ENCODE measurements around the gene PCBP2.
A peak's percentile ranks its signal among the peaks of the same experiment; 100 is the strongest.

PCBP2 gene

DNA sequence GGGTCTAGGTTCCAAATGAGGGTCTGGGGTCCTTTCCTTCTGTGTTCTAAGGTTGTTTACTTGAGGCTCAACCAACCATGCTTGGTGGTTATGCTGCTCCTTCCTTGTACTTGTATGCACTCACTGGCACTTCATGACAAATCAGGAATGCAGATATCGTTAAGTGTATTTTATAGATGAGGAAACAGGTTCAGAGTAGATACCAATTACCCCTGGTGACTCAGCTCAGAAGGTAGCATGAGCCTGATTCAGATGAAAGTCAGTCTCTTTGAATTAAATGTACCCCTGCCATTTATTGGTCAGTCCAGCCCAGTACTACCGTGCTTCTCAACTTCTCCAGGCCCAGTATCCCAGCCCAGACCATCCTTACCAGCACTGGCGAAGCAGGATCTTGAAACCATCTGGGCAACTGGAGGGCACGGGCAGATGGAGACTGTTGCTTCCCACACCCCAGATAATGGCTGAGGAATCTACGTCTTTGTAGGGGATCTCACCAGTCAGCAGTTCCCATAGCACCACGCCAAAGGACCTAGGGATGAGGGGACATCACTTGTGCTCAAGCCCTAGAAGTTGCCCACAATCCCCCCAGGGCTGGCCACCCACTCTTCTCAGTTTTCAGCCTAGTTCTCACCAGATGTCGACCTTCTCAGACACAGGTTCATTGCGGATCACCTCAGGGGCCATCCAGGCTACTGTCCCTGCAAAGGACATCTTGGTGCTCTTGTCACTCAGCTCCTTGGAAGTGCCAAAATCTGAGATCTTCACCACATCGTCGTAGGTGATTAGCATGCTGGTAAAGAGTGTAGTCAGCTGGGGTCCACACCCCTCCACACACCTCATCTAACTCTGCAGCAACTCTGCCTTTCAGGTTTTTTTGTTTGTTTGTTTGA, 33.0 kb downstream of the PCBP2 start:
- no peak for DNase-seq (ENCODE audit: low spot score)
- peak overlapping the region; percentile 14 for H3K27ac ChIP-seq
- POLR2A ChIA-PET (ENCODE audit: low non-redundant PET), result no interaction called here

GRCh38 chr12:53485955-53486735, 34.2 kb downstream of the PCBP2 start:
- ChIA-PET CTCF (no interaction called here), POLR2A (ENCODE audit: low non-redundant PET) (no interaction called here)
- peak overlapping the region; percentile 17 for H3K27ac ChIP-seq
- TF ChIP-seq, protein P1, sequence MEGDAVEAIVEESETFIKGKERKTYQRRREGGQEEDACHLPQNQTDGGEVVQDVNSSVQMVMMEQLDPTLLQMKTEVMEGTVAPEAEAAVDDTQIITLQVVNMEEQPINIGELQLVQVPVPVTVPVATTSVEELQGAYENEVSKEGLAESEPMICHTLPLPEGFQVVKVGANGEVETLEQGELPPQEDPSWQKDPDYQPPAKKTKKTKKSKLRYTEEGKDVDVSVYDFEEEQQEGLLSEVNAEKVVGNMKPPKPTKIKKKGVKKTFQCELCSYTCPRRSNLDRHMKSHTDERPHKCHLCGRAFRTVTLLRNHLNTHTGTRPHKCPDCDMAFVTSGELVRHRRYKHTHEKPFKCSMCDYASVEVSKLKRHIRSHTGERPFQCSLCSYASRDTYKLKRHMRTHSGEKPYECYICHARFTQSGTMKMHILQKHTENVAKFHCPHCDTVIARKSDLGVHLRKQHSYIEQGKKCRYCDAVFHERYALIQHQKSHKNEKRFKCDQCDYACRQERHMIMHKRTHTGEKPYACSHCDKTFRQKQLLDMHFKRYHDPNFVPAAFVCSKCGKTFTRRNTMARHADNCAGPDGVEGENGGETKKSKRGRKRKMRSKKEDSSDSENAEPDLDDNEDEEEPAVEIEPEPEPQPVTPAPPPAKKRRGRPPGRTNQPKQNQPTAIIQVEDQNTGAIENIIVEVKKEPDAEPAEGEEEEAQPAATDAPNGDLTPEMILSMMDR (conservative IDR thresholded peaks at IDR 0.05; ENCODE audit: low read depth), result no peak
- DNase-seq (ENCODE audit: low spot score), result no peak

More for the DNA sequence above, 33.0 kb downstream of the PCBP2 start:
- CTCF ChIA-PET, result interaction anchor here (0.6 kb wide), 2 partner anchors 10 to 38 kb away, joined by 3 to 4 read pairs; no protein-coding TSS in a partner anchor
- TF ChIP-seq, protein P1 (conservative IDR thresholded peaks at IDR 0.05; ENCODE audit: low read depth), result no peak

GRCh38 chr12:53486736-53487487, 35.0 kb downstream of the PCBP2 start:
- POLR2A ChIA-PET (ENCODE audit: low non-redundant PET), result interaction anchor here (0.5 kb wide), 1 partner anchor 12 kb away, joined by 5 read pairs; the partner anchor contains the start of gene MAP3K12
- peak overlapping the region; percentile 17; the same call in 1 of the 2 replicates for H3K27ac ChIP-seq
- TF ChIP-seq, protein P1 (conservative IDR thresholded peaks at IDR 0.05; ENCODE audit: low read depth), result no peak
- DNase-seq (ENCODE audit: low spot score), result no peak
- CTCF ChIA-PET, result no interaction called here

GRCh38 chr12:53489242-53489864, 37.5 kb downstream of the PCBP2 start:
- TF ChIP-seq, protein P1 (conservative IDR thresholded peaks at IDR 0.05; ENCODE audit: low read depth), result no peak
- ChIA-PET POLR2A (ENCODE audit: low non-redundant PET) (interaction anchor here (0.5 to 0.7 kb wide), 3 partner anchors 9 to 1365 kb away, joined by 3 to 8 read pairs (median 3); no protein-coding TSS in a partner anchor), CTCF (no interaction called here)
- DNase-seq (ENCODE audit: low spot score), result no peak
- H3K27ac ChIP-seq, result peak overlapping the region; percentile 30; the same call in 1 of the 2 replicates

- peak overlapping the region; percentile 85 for H3K27ac ChIP-seq
- no peak for DNase-seq (ENCODE audit: low spot score)
- ChIA-PET POLR2A (ENCODE audit: low non-redundant PET) (no interaction called here), CTCF (no interaction called here)
- TF ChIP-seq, protein P1 (conservative IDR thresholded peaks at IDR 0.05; ENCODE audit: low read depth), result no peak
These were observed 40.3 kb downstream of the PCBP2 start for GRCh38 chr12:53492188-53492587.
